ENCODE measurements around the gene NOTCH1.
"Not testable (repeated sequence)": the region's sequence is repeated elsewhere in the genome, so short reads cannot be mapped to it uniquely, and the experiment has no call there.

Gene NOTCH1

GRCh38 chr9:136545965-136546696 is at the start of gene NOTCH1:
Gene NOTCH1, minus strand, starts transcription at chr9:136546048. Its CDS starts 262 bp downstream, at chr9:136545786.
- DNase-seq = peak; percentile 89

- DNase-seq = no peak
Observed at GRCh38 chr9:136594492-136594891, 48.6 kb upstream of the NOTCH1 start.

- DNase-seq = no peak
Observed at GRCh38 chr9:136593581-136593980, 47.7 kb upstream of the NOTCH1 start.

- DNase-seq = no peak
Observed at GRCh38 chr9:136592666-136593065, 46.8 kb upstream of the NOTCH1 start.

GRCh38 chr9:136590821-136591752 is 45.2 kb upstream of the NOTCH1 start:
- DNase-seq = no peak

- no peak for DNase-seq
Observed at GRCh38 chr9:136589766-136590763, 44.2 kb upstream of the NOTCH1 start.

DNA sequence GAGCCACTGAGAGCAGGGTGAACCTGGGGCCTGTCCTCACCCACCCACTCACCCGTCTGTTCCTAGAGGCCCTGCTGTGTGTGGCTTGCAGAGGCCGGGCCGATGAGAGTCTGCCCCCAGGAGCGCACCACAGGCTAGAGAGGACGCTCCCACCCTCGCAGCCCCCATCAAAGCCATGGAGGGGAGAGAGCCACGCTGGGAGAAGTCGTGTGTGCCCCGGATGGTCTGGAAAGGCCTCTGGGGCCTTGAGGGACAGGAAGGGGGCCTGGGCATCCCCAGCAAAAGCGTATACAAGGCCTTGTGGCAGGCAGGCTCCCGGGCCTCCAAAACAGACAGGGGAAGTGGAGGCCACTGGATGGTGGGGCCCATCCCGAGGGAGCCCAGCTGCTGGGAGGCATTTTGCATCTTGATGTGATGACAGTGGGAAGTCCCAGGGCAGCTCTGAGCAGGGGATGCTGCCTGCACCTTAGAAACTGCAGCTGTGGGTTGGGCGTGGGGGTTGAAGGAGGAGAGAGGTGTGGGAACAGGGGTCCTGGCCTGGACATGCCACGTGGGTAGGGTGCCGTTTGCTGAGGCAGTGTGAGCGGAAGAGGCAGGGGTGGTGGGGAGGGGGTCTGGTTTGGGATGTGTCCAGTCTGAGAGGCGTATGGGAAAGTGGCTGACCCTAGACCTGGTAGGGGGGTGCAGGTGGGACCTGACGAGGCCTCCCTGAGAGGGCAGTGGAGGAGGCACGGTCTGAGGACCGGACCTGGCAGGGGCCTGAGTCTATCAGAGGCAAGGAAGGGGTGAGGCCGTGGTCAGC is 43.0 kb upstream of the NOTCH1 start:
- no peak for DNase-seq

DNA sequence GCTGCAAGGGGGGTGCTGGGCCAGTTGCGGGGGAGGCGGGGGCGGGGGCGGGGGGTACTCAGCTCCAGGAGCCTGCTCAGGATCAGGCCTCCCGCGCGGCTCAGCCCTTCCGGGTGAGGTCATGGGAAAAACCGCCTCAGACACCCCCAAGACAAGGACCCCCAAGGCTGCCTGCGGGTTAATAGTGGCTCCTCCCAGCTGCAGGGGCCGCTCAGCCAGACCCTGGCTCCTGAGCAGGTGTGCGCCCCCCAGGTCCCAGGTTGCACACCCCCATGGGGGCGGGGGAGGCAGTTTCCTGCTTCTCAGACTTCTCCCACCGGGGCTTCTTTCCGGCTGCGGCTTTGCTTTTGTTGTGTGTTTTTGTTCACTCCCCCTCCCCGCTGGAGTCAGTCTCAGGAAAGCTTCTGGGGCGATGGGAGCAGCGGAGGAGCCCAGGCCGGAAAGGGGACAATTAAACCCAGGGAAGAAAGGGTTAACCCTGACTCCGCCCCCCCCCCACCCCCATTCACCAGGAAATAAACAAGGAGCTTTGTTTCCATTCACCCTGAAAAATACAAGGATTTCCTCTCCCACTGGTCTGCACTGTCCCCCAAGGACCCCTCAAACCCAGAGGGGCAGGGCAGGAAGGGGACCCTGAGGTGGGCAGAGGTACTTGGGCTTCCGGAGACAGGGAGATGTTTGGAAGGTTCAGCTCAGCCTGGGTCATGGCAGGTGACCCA is 42.3 kb upstream of the NOTCH1 start:
- no peak for DNase-seq

- no peak for DNase-seq
Observed at GRCh38 chr9:136587145-136587943, 41.5 kb upstream of the NOTCH1 start.

GRCh38 chr9:136586391-136586953 is 40.6 kb upstream of the NOTCH1 start:
- DNase-seq = no peak

DNA sequence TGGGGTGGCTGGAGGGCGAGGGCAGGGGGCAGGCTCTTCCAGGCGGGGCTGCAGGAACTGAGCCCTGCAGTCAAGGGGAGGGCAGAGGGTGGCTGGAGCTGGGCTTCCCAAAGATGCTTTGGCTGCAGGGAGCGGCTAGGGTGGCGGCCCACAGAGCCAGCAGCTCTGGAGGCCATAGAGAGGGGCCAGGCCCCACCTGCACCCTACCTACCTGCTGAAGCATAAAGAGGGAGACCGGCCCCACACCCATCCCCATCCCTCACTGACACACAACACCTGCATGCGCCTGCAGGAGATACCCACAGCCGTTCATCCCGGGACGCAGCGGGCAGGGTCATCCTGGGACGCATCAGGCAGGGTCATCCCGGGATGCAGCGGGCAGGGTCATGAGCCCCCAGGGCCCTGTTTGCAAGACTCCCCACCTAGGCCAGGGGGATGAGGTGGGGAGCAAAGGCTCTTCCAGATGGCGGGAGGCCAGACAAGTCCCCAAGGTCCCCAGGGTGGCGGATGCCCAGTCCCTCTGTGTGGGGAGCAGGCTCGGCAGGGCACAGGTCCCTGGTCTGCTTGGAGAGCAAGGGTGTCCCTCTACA is 39.8 kb upstream of the NOTCH1 start:
- no peak for DNase-seq

DNA sequence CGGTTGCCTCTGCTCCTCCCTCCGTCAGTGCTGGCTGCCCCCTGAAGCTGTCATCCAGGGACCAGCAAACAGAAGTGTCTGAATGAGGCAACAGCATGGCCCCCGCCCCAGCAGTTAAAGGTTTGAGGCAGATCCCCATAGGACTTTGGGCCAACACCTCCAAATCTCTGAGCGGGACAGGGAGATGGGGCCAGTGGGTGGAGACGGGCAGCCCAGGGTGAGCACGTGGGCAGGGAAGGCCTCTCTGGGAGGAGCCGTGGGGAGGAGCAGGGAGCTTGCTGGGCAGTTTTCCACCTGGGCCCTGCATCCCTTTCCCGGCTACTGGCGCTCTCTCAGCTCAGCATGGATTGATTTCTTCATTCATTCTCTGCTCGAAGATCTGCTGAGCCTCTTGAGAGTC is 39.1 kb upstream of the NOTCH1 start:
- DNase-seq = no peak

DNA sequence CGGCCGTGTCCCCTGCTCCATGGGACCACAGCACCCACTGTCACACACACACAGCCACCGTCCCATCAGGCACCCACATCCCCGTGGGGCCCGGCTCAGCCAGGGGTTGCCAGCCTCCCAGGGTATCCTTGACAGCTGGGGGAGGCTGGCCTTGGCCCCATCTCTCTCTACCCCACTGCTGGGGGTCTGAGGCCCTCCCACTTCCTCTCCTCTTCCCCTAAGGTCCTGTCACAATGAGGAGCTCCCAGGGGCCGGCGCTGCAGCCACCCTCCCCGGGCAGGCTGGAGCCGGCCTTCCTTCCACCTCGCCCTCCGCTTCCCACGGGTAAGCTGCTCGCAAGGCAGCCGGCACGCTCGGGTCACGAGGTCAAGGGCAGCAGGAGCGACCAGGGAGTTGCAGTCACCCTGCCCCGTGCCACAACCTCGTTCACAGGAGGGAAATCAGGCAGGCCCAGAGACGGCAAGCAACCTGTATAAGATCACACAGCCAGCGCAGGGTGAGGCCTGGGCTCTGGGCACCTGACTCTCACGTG is 38.6 kb upstream of the NOTCH1 start:
- no peak for DNase-seq

DNA sequence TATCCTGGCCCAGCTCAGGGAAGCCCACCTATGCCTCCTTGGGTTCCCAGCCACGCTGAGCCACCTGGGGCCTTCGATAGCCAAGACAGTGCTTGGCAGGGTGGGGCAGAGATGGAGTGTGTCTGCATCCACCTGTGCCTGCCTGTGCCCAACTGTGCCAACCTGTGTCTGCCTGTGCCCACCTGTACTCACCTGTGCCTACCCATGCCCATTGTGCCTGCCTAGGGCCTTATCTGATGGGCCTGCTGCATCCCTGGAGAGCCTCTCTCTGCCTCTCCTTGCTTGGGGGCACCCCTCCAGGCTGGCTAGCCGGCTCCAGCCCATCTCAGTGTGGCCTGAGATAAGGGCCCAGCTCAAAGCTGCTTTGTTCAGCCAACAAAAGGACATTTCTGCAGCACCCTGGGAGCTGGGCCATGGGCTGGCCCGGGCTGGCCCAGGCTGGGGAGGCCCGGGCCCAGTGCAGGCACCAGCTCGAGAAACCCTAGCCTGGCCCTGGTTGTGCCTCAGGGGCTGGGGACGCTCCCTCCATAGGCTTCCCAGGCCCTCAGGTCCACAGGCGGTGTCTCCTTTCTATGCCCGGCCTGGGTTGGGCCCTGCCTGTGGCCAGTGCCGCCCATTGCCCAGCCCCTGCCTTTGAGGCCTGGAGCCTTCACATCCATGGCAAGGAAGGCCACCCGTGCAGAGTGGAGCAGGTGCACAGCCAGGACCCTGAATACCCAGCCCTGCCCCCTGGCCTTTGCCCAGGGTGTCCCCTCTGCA is 37.3 kb upstream of the NOTCH1 start:
- DNase-seq = no peak

DNA sequence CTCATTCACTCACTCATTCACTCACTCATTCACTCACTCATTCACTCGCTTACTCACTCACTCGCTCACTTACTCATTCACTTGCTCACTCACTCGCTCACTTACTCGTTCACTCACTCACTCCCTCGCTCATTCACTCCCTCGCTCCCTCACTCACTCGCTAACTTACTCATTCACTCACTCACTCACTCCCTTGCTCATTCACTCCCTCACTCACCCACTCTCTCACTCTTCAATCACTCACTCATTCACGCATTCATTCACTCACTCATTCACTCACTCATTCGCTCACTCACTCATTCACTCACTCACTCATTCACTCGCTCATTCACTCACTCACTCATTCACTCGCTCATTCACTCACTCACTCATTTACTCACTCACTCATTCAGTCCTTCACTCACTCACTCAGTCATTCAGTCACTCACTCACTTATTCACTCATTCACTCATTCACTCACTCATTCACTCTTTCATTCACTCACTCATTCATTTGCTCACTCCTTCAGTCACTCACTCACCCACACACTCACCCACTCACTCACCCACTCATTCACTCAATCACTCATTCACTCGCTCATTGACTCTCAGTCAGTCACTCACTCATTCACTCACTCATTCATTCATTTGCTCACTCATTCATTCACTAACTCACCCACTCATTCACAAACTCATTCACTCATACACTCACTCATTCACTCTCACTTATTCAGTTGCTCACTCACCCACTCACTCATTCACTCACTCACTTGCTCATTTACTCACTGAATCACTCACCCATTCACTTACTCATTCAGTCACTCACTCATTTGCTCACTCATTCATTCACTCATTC is 36.0 kb upstream of the NOTCH1 start:
- no peak for DNase-seq

- DNase-seq = not testable (repeated sequence)
Observed at GRCh38 chr9:136579650-136580219, 33.9 kb upstream of the NOTCH1 start.

All from activated naive CD4-positive, alpha-beta T cell treated with Interleukin-2 at 50 U/mL for 16 hours (primary cell).